GM12878 (cell line): ENCODE data around the gene RAB2B. TPM values are rescaled to one million over a fixed set of nuclear protein-coding genes. Genes with fewer than 3 reads are reported as not detected.

Experiments
- ATAC-seq: fragments of 200-7000 bp; cut with Tn5 transposase; 3 replicates; pipeline ENCODE4 v1.9.1; 2020; ENCODE audit warnings: mild to moderate bottlenecking, moderate library complexity
- BruUV-seq: library from RNA; stranded (reverse); fragments of 400-500 nt; replicated peaks from 2 replicates; lab custom pipeline; 2021; lab: Mats Ljungman, UMichigan
- CTCF ChIA-PET: fragments of 300-600 bp; sonication (Branson Sonifier 250); formaldehyde crosslinking; extraction: SDS; loops from one replicate; lab custom pipeline; 2021; ENCODE audit warnings: inconsistent platforms; lab: Yijun Ruan, JAX
- POLR2A ChIA-PET: fragments of 350-600 bp; formaldehyde crosslinking; extraction: SDS; loops from one replicate; lab custom pipeline; 2021; ENCODE audit warnings: inconsistent platforms; lab: Charles Lee
- RAD21 ChIA-PET: fragments of 300-600 bp; sonication (Branson Sonifier 250); formaldehyde crosslinking; loops from one replicate; lab custom pipeline; 2023; ENCODE audit warnings: antibody characterized with exemption; ENCODE audit not compliant: unreplicated experiment; lab: Charles Lee
- SMC1A ChIA-PET: fragments of 300-600 bp; sonication (Branson Sonifier 250); formaldehyde crosslinking; loops from one replicate; lab custom pipeline; 2023; ENCODE audit not compliant: unreplicated experiment, uncharacterized antibody; lab: Charles Lee
- DNase-seq: peaks from one replicate; pipeline ENCODE4 v3.0.0-alpha.2; 2011; ENCODE audit warnings: low read depth, low spot score
- FAIRE-seq: peaks from 3 replicates; lab custom pipeline; 2011; peaks lifted over from hg19 to GRCh38; lab: Jason Lieb, UNC
- H2AFZ ChIP-seq: 2 replicates; pipeline ENCODE4 v1.6.0; 2011; ENCODE audit warnings: low read depth, low read length, control low read depth; ENCODE audit not compliant: control insufficient read depth
- H3K27ac ChIP-seq: 2 replicates; pipeline ENCODE4 v1.5.1; 2011; ENCODE audit warnings: control low read depth; ENCODE audit not compliant: control insufficient read depth, insufficient read depth
- H3K27me3 ChIP-seq, 2 experiments: replicated peaks in 1 of 2; 2 replicates each; pipeline versions ENCODE4 v1.6.0 to v1.6.1; 2011; ENCODE audit warnings: low read length in 1 of 2; ENCODE audit not compliant: control insufficient read depth in 2 of 2, insufficient read depth in 2 of 2
- H3K36me3 ChIP-seq, 2 experiments: 2 replicates each; pipeline ENCODE4 v1.5.1; 2011; ENCODE audit warnings: low read length in 1 of 2; ENCODE audit not compliant: control insufficient read depth in 2 of 2, insufficient read depth in 2 of 2
- H3K4me1 ChIP-seq: 2 replicates; pipeline ENCODE4 v1.6.1; 2011; ENCODE audit warnings: mild to moderate bottlenecking, low read length, moderate library complexity, mixed read lengths; ENCODE audit not compliant: control insufficient read depth, insufficient read depth
- H3K4me2 ChIP-seq: 2 replicates; pipeline ENCODE4 v1.6.0; 2011; ENCODE audit warnings: control low read depth; ENCODE audit not compliant: control insufficient read depth, insufficient read depth
- H3K4me3 ChIP-seq: fragments of 200-600 bp; sonication (generic); 2 replicates; pipeline ENCODE4 v1.5.1; 2016
- H3K79me2 ChIP-seq: 2 replicates; pipeline ENCODE4 v1.6.0; 2011; ENCODE audit warnings: low read length; ENCODE audit not compliant: control insufficient read depth, insufficient read depth
- H3K9ac ChIP-seq: 2 replicates; pipeline ENCODE4 v1.8.0; 2011; ENCODE audit warnings: low read length, control low read depth, mixed read lengths; ENCODE audit not compliant: control insufficient read depth, insufficient read depth
- H3K9me3 ChIP-seq: replicated peaks from 3 replicates; pipeline ENCODE4 v1.5.1; 2011; ENCODE audit warnings: mild to moderate bottlenecking, low read length; ENCODE audit not compliant: control insufficient read depth, insufficient read depth
- H4K20me1 ChIP-seq: 2 replicates; pipeline ENCODE4 v1.6.0; 2011; ENCODE audit not compliant: control insufficient read depth, insufficient read depth
- BCL11A ChIP-seq: IDR thresholded peaks from 2 replicates; pipeline ENCODE4 v1.6.1; 2011; ENCODE audit warnings: low read depth, low read length
- E2F4 ChIP-seq: IDR thresholded peaks from 2 replicates; pipeline ENCODE4 v1.6.1; 2012; ENCODE audit warnings: low read depth, low read length, improper control_type of control experiment
- GABPA ChIP-seq: IDR thresholded peaks from 2 replicates; pipeline ENCODE4 v1.6.1; 2014; ENCODE audit warnings: antibody characterized with exemption, low read depth, mild to moderate bottlenecking, inconsistent platforms
- GATAD2B ChIP-seq: fragments of 450-650 bp; conservative IDR thresholded peaks from 2 replicates; pipeline ENCODE4 v1.6.1; 2017; ENCODE audit warnings: low read depth, mild to moderate bottlenecking, moderate library complexity
- HDGF ChIP-seq: fragments of 450-650 bp; IDR thresholded peaks from 2 replicates; pipeline ENCODE4 v1.6.1; 2016; ENCODE audit warnings: antibody characterized with exemption
- NFYA ChIP-seq: IDR thresholded peaks from 2 replicates; pipeline ENCODE4 v1.6.1; 2011; ENCODE audit warnings: low read depth, mild to moderate bottlenecking, low read length, improper control_type of control experiment, borderline replicate concordance
- ZNF207 ChIP-seq: fragments of 450-650 bp; IDR thresholded peaks from 2 replicates; pipeline ENCODE4 v1.6.1; 2014; ENCODE audit warnings: antibody characterized with exemption, mild to moderate bottlenecking, borderline replicate concordance
- WGBS: methylation state at CpG from one replicate; pipeline ENCODE4 v1.1.6; 2016; ENCODE audit warnings: low lambda C conversion rate; ENCODE audit not compliant: insufficient replicate concordance, insufficient coverage; ENCODE audit errors: missing lambda C conversion rate; 5-methylcytosine and 5-hydroxymethylcytosine counted together
- in situ Hi-C: fragments of 300-500 bp; cut with MboI; formaldehyde crosslinking; loops from 9 replicates; pipeline ENCODE4 v1.14.3; 2018; ENCODE audit warnings: mixed read lengths
- intact Hi-C: fragments of 100-400 bp; cut with micrococcal nuclease; formaldehyde crosslinking; loops from one replicate; pipeline ENCODE4 v1.14.2; 2022; ENCODE audit not compliant: unreplicated experiment
- polyA plus RNA-seq, 11 experiments: library from polyadenylated mRNA; depleted of rRNA in 4 of 11; unstranded in 6 of 11; stranded (reverse) in 5 of 11; fragments of >200 nt; fragmentation: Nextera tagmentation in 4 of 11; fragmentation: Illumina TruSeq in 1 of 11; extraction: Ambion mirVana in 4 of 11; extraction: Trizol in 1 of 11; gene quantifications; 1 replicate in 1 of 11; 2 replicates in 10 of 11; pipeline versions ENCODE4 v1.2.1 to v1.2.3, GENCODE V29; 2011 to 2016; ENCODE audit warnings: inconsistent platforms in 2 of 11, missing spikeins in 2 of 11, low read depth in 1 of 11
- total RNA-seq, 4 experiments: library from RNA; depleted of rRNA in 3 of 4; stranded (reverse); fragments of >200 nt in 3 of 4; fragmentation: Illumina TruSeq in 1 of 4; extraction: Trizol in 1 of 4; gene quantifications; 2 replicates each; pipeline versions ENCODE4 v1.2.1 to v1.2.3, GENCODE V29; 2013 to 2021

The RAB2B gene
- total and polyA plus RNA-seq, 10 of the 15 experiments (the other 5 are each of a cell fraction or from before 2014, with no cell fraction given) = 5.6 to 45.1 (median 12.5) TPM

GRCh38 chr14:21494902-21495762, 18.4 kb upstream of the RAB2B start:
- WGBS = 81% methylated on average over 2 of the region's 2 CpGs
- DNase-seq (no peak), FAIRE-seq (no peak), ATAC-seq (no peak)
- in situ Hi-C loops = no loop called here
- H3K79me2 ChIP-seq = no peaks in the 10 kb centered on the region
- H3K4me3 ChIP-seq = no peak overlapping the region
- no TSS peak for BruUV-seq
- H3K4me1 ChIP-seq = no peaks in the 10 kb centered on the region
- no peak overlapping the region for H3K9ac ChIP-seq
- no peak overlapping the region for H3K4me2 ChIP-seq
- intact Hi-C loops = no loop called here
- ChIA-PET CTCF (interaction anchor here (0.8 to 1.8 kb wide), 5 partner anchors 17 to 427 kb away, joined by 3 to 15 read pairs (median 4); no protein-coding TSS in a partner anchor), SMC1A (interaction anchor here (0.7 to 2.1 kb wide), 7 partner anchors 16 to 90 kb away, joined by 3 to 6 read pairs (median 4); partner anchors contain the start of gene METTL3), RAD21 (no interaction called here), POLR2A (interaction anchor here (1.0 to 1.3 kb wide), 4 partner anchors 14 to 19 kb away, joined by 3 to 4 read pairs (median 4); partner anchors contain the start of genes RAB2B and TOX4)
- no peak overlapping the region for H3K27ac ChIP-seq
- H4K20me1 ChIP-seq = no peaks in the 10 kb centered on the region
- TF ChIP-seq ZNF207 (no peak), GABPA (no peak), BCL11A (no peak), E2F4 (no peak), NFYA (no peak), GATAD2B (no peak), HDGF (no peak)
- no peaks in the 10 kb centered on the region for H3K27me3 ChIP-seq
- no peak overlapping the region for H2AFZ ChIP-seq
- peaks cover 4 to 28% of the 10 kb centered on the region in 2 experiments for H3K36me3 ChIP-seq
- H3K9me3 ChIP-seq = no peaks in the 10 kb centered on the region
